ENCODE data around the gene GON7.

GRCh38 chr14:93212432-93212831 lies 5.6 kb upstream of the GON7 start:
- TF ChIP-seq SUZ12 (IDR thresholded peaks at IDR 0.05; ENCODE audit: extremely low read depth, insufficient read depth, insufficient read length) (no peak), YY1 (IDR thresholded peaks at IDR 0.05; ENCODE audit: insufficient read depth, insufficient read length) (no peak)
